H1 (cell line): Measurements from ENCODE around the gene LRP11. TPM values are rescaled to one million over a fixed set of nuclear protein-coding genes. Genes with fewer than 3 reads are reported as not detected.

Experiments
- GABPA ChIP-seq: IDR thresholded peaks from 2 replicates; pipeline ENCODE4 v1.6.1; 2011; ENCODE audit warnings: mild to moderate bottlenecking, low read length, moderate library complexity, borderline replicate concordance; ENCODE audit not compliant: insufficient read depth
- RNF2 ChIP-seq: fragments of 200-900, 300-1000 bp; sonication (generic); IDR thresholded peaks from 2 replicates; pipeline ENCODE4 v1.7.1; 2016; ENCODE audit warnings: borderline replicate concordance, low read depth, mild to moderate bottlenecking, antibody characterized with exemption, low read length; ENCODE audit not compliant: poor library complexity, severe bottlenecking; ENCODE audit errors: missing control alignments
- SP4 ChIP-seq: IDR thresholded peaks from 2 replicates; pipeline ENCODE4 v1.6.1; 2012; ENCODE audit warnings: low read length, inconsistent platforms
- SUZ12 ChIP-seq: fragments of 200-600 bp; sonication (generic); IDR thresholded peaks from 2 replicates; pipeline ENCODE4 v1.6.1; 2012; ENCODE audit warnings: mild to moderate bottlenecking, inconsistent platforms, low read length, moderate library complexity, mixed read lengths
- TAF7 ChIP-seq: optimal IDR thresholded peaks from 2 replicates; pipeline ENCODE3; 2011; ENCODE audit warnings: low read depth, mild to moderate bottlenecking, inconsistent platforms, low read length, moderate library complexity, borderline replicate concordance
- ZNF274 ChIP-seq: IDR thresholded peaks from 2 replicates; pipeline ENCODE4 v1.7.0; 2012; ENCODE audit warnings: low read length, borderline replicate concordance; ENCODE audit errors: extremely low read depth
- polyA plus RNA-seq, 7 experiments: library from polyadenylated mRNA; depleted of rRNA in 3 of 7; stranded (reverse) in 5 of 7; unstranded in 2 of 7; fragments of >200 nt in 5 of 7; fragments of 200-250 nt in 2 of 7; gene quantifications; 1 replicate in 5 of 7; 2 replicates in 1 of 7; 4 replicates in 1 of 7; pipeline versions ENCODE4 v1.2.1 to v1.2.3, GENCODE V29; 2011 to 2013; ENCODE audit warnings: missing spikeins in 2 of 7, mixed read lengths in 2 of 7
- total RNA-seq: library from RNA; stranded (reverse); fragmentation: NEBNext Ultra II Directional; extraction: Animal tissue kit (Norgen Biotek cat#: 25700); gene quantifications from 2 replicates; pipeline ENCODE4 v1.2.1, GENCODE V29; 2021

The LRP11 gene
- total and polyA plus RNA-seq, 2 of the 8 experiments (the other 6 are each of a cell fraction or from before 2014, with no cell fraction given) = 11.0 to 20.0 TPM

GRCh38 chr6:149823013-149823412 is 41.1 kb downstream of the LRP11 start (continued):
- no peak for TF ChIP-seq TAF7
- TF ChIP-seq SP4 = no peak
- TF ChIP-seq ZNF274 = no peak
- TF ChIP-seq SUZ12 = no peak
- no peak for TF ChIP-seq GABPA
- no peak for TF ChIP-seq RNF2
